HCT116 (cell line): Measurements from ENCODE around the gene PRKAG1. TPM values are rescaled to one million over a fixed set of nuclear protein-coding genes. Genes with fewer than 3 reads are reported as not detected.

ENCODE experiments used
- ATAC-seq: fragments of 200-7000 bp; cut with Tn5 transposase; 2 replicates; pipeline ENCODE4 v1.9.1; 2020; ENCODE audit warnings: mild to moderate bottlenecking, moderate library complexity
- BruUV-seq: library from RNA; stranded (reverse); fragments of 400-500 nt; replicated peaks from 2 replicates; lab custom pipeline; 2021; lab: Mats Ljungman, UMichigan
- CTCF ChIA-PET: fragments of 300-600 bp; sonication (Branson Sonifier 250); formaldehyde crosslinking; loops from one replicate; lab custom pipeline; 2021; ENCODE audit warnings: antibody characterized with exemption; lab: Charles Lee
- POLR2A ChIA-PET: fragments of 300-600, 350-600 bp; sonication (Branson Sonifier 250); formaldehyde crosslinking; loops from one replicate; lab custom pipeline; 2021; ENCODE audit warnings: antibody characterized with exemption; lab: Charles Lee
- RAD21 ChIA-PET, 2 experiments: fragments of 300-600 bp; sonication (Branson Sonifier 250); formaldehyde crosslinking; loops; one replicate each; lab custom pipeline; 2023; ENCODE audit warnings: low total read pairs in 2 of 2; ENCODE audit not compliant: uncharacterized antibody in 2 of 2, unreplicated experiment in 2 of 2, low non-redundant PET in 1 of 2; lab: Charles Lee
- DNase-seq: peaks from one replicate; pipeline ENCODE4 v3.0.0-alpha.2; 2010; ENCODE audit warnings: low read depth, low spot score
- H2AFZ ChIP-seq: fragments of 200-600 bp; shearing (Covaris generic), sonication (generic); 2 replicates; pipeline ENCODE4 v1.6.1; 2017; ENCODE audit warnings: low read depth, mixed run types, mixed read lengths, antibody characterized with exemption, low read length; ENCODE audit not compliant: poor library complexity, severe bottlenecking
- H3K27ac ChIP-seq: 2 replicates; pipeline ENCODE4 v1.5.1; 2012; ENCODE audit warnings: low read depth, low read length
- H3K27me3 ChIP-seq: fragments of 200-600 bp; sonication (generic); 2 replicates; pipeline ENCODE4 v1.6.1; 2016; ENCODE audit warnings: mixed run types, low read length, mixed read lengths; ENCODE audit not compliant: insufficient read depth
- H3K36me3 ChIP-seq, 2 experiments: fragments of 200-500 bp in 1 of 2; fragments of 200-600 bp in 1 of 2; sonication (Bioruptor generic) in 1 of 2; sonication (generic) in 1 of 2; 2 replicates each; pipeline versions ENCODE4 v1.5.1 to v1.6.1; 2014 to 2016; ENCODE audit warnings: low read length in 2 of 2, inconsistent platforms in 1 of 2, mixed read lengths in 1 of 2, mixed run types in 1 of 2; ENCODE audit not compliant: insufficient read depth in 2 of 2, control insufficient read depth in 1 of 2
- H3K4me1 ChIP-seq, 2 experiments: fragments of 200-600 bp in 1 of 2; sonication (generic) in 1 of 2; 2 replicates each; pipeline versions ENCODE4 v1.5.1 to v1.6.1; 2012 to 2017; ENCODE audit warnings: low read length in 2 of 2, inconsistent platforms in 1 of 2, mild to moderate bottlenecking in 1 of 2, mixed read lengths in 1 of 2, mixed run types in 1 of 2, moderate library complexity in 1 of 2; ENCODE audit not compliant: insufficient read depth in 2 of 2, control insufficient read depth in 1 of 2
- H3K4me2 ChIP-seq: fragments of 200-600 bp; sonication (generic); 2 replicates; pipeline ENCODE4 v1.6.1; 2017; ENCODE audit warnings: mixed run types, low read length, mixed read lengths
- H3K4me3 ChIP-seq, 2 experiments: fragments of 200-600 bp in 1 of 2; sonication (generic) in 1 of 2; replicated peaks in 1 of 2; 2 replicates each; pipeline ENCODE4 v1.5.1; 2011 to 2016; ENCODE audit warnings: low read length in 2 of 2, control low read depth in 1 of 2, low read depth in 1 of 2, mild to moderate bottlenecking in 1 of 2, mixed read lengths in 1 of 2, mixed run types in 1 of 2
- H3K79me2 ChIP-seq: fragments of 200-600 bp; sonication (generic); 2 replicates; pipeline ENCODE4 v1.6.1; 2017; ENCODE audit warnings: mild to moderate bottlenecking, mixed run types, low read length, moderate library complexity, mixed read lengths; ENCODE audit not compliant: insufficient read depth
- H3K9ac ChIP-seq: fragments of 200-600 bp; sonication (generic); 2 replicates; pipeline ENCODE4 v1.6.1; 2016; ENCODE audit warnings: low read length, mixed read lengths
- H3K9me2 ChIP-seq: fragments of 200-600 bp; sonication (generic), shearing (Covaris generic); 2 replicates; pipeline ENCODE4 v1.6.1; 2017; ENCODE audit warnings: mixed run types, mild to moderate bottlenecking, moderate library complexity; ENCODE audit not compliant: insufficient read depth
- H3K9me3 ChIP-seq, 2 experiments: fragments of 200-500 bp in 1 of 2; fragments of 200-600 bp in 1 of 2; sonication (Bioruptor generic) in 1 of 2; sonication (generic) in 1 of 2; 2 replicates each; pipeline ENCODE4 v1.6.1; 2014 to 2017; ENCODE audit warnings: low read length in 2 of 2, mixed read lengths in 2 of 2, inconsistent platforms in 1 of 2, low read depth in 1 of 2, mild to moderate bottlenecking in 1 of 2, mixed run types in 1 of 2, moderate library complexity in 1 of 2; ENCODE audit not compliant: control insufficient read depth in 1 of 2, insufficient read depth in 1 of 2
- H4K20me1 ChIP-seq: fragments of 200-600 bp; sonication (generic), shearing (Covaris generic); 2 replicates; pipeline ENCODE4 v1.6.1; 2017; ENCODE audit warnings: mixed run types, mild to moderate bottlenecking, moderate library complexity; ENCODE audit not compliant: insufficient read depth
- ATF3 ChIP-seq: IDR thresholded peaks from 2 replicates; pipeline ENCODE4 v1.6.1; 2012
- CBX3 ChIP-seq: IDR thresholded peaks from 2 replicates; pipeline ENCODE4 v1.6.1; 2012; ENCODE audit warnings: low read depth
- CEBPB ChIP-seq: IDR thresholded peaks from 2 replicates; pipeline ENCODE4 v1.6.1; 2012; ENCODE audit warnings: low read depth
- EGR1 ChIP-seq: IDR thresholded peaks from 2 replicates; pipeline ENCODE4 v1.6.1; 2012; ENCODE audit warnings: low read depth
- EZH2 ChIP-seq: fragments of 200-600 bp; sonication (generic); IDR thresholded peaks from 2 replicates; pipeline ENCODE4 v1.6.1; 2017; ENCODE audit warnings: antibody characterized with exemption, mixed run types
- EZH2phosphoT487 ChIP-seq: fragments of 200-600 bp; IDR thresholded peaks from 2 replicates; pipeline ENCODE4 v1.6.1; 2018; ENCODE audit warnings: antibody characterized with exemption, borderline replicate concordance
- FOSL1 ChIP-seq: IDR thresholded peaks from 2 replicates; pipeline ENCODE4 v1.6.1; 2012; ENCODE audit warnings: low read depth
- JUND ChIP-seq: IDR thresholded peaks from 2 replicates; pipeline ENCODE4 v1.6.1; 2012
- MAX ChIP-seq: IDR thresholded peaks from 2 replicates; pipeline ENCODE4 v1.6.1; 2012
- POLR2AphosphoS5 ChIP-seq: IDR thresholded peaks from 2 replicates; pipeline ENCODE4 v1.6.1; 2011; ENCODE audit warnings: mild to moderate bottlenecking, low read depth, low read length, moderate library complexity
- SIN3A ChIP-seq: IDR thresholded peaks from 2 replicates; pipeline ENCODE4 v1.6.1; 2012; ENCODE audit warnings: low read depth
- intact Hi-C: fragments of 100-400 bp; cut with micrococcal nuclease; formaldehyde crosslinking; loops from 2 replicates; pipeline ENCODE4 v1.10.0; 2022
- total RNA-seq: library from RNA; stranded (reverse); gene quantifications from one replicate; pipeline ENCODE4 v1.2.1, GENCODE V29; 2021; ENCODE audit not compliant: unreplicated experiment

PRKAG1 gene
- total RNA-seq, 1 experiment from 2014 or later = 64.6 TPM

GRCh38 chr12:49018261-49019119 is at the start of gene PRKAG1 (continued):
- TF ChIP-seq JUND (peak; percentile 56), FOSL1 (no peak; the same call in 1 of the 2 replicates), CBX3 (no peak), MAX (peak; percentile 72), SIN3A (peak; percentile 70; the same call in 1 of the 2 replicates), ATF3 (no peak), EGR1 (peak; percentile 64), POLR2AphosphoS5 (peak; percentile 98)

- ATAC-seq = no peak
- intact Hi-C loops = no loop called here
- Histone ChIP-seq H4K20me1 (no peaks in the 10 kb centered on the region), H3K9me3 (no peaks in the 10 kb centered on the region), H3K36me3 (no peaks in the 10 kb centered on the region), H3K4me3 (no peak overlapping the region), H3K79me2 (peaks cover 6% of the 10 kb centered on the region), H2AFZ (no peak overlapping the region), H3K4me2 (no peak overlapping the region), H3K27ac (no peak overlapping the region), H3K27me3 (no peaks in the 10 kb centered on the region), H3K9ac (no peak overlapping the region), H3K9me2 (no peaks in the 10 kb centered on the region), H3K4me1 (peaks cover 5 to 32% of the 10 kb centered on the region in 2 experiments)
- ChIA-PET POLR2A (no interaction called here), RAD21 (no interaction called here), CTCF (no interaction called here)
- no peak for TF ChIP-seq JUND
- no peak for TF ChIP-seq EZH2phosphoT487
- TF ChIP-seq POLR2AphosphoS5 = no peak
- no peak for TF ChIP-seq EGR1
- TF ChIP-seq CEBPB = no peak
- TF ChIP-seq EZH2 = no peak
- BruUV-seq = no TSS peak
- no peak for DNase-seq
Measured at GRCh38 chr12:49066120-49066519, 47.5 kb upstream of the PRKAG1 start.
